ENCODE data around the gene CLCA2. TPM values are rescaled to one million over a fixed set of nuclear protein-coding genes. Genes with fewer than 3 reads are reported as not detected.

CLCA2 gene
- total RNA-seq, 1 donor = 0.43 TPM

- H3K4me3 ChIP-seq (ENCODE audit: low read depth, low read length) = no peak overlapping the region
- TF ChIP-seq CTCF (IDR thresholded peaks at IDR 0.05; ENCODE audit: insufficient read depth, low read depth, low read length) = no peak
- DNase-seq (ENCODE audit: low read depth) = no peak
Measured at GRCh38 chr1:86441581-86441980, 17.6 kb downstream of the CLCA2 start.

- TF ChIP-seq CTCF (IDR thresholded peaks at IDR 0.05; ENCODE audit: insufficient read depth, low read depth, low read length) = no peak
- H3K4me3 ChIP-seq (ENCODE audit: low read depth, low read length) = no peak overlapping the region
- no peak for DNase-seq (ENCODE audit: low read depth)
Measured at GRCh38 chr1:86441997-86442396, 18.0 kb downstream of the CLCA2 start.

- TF ChIP-seq CTCF (IDR thresholded peaks at IDR 0.05; ENCODE audit: insufficient read depth, low read depth, low read length) = no peak
- no peak overlapping the region for H3K4me3 ChIP-seq (ENCODE audit: low read depth, low read length)
- DNase-seq (ENCODE audit: low read depth) = no peak
Measured at GRCh38 chr1:86445919-86446318, 21.9 kb downstream of the CLCA2 start.

- no peak for DNase-seq (ENCODE audit: low read depth)
- no peak overlapping the region for H3K4me3 ChIP-seq (ENCODE audit: low read depth, low read length)
- TF ChIP-seq CTCF (IDR thresholded peaks at IDR 0.05; ENCODE audit: insufficient read depth, low read depth, low read length) = no peak
Measured at GRCh38 chr1:86447198-86447790, 23.3 kb downstream of the CLCA2 start.

GRCh38 chr1:86448670-86449069 lies 24.7 kb downstream of the CLCA2 start:
- no peak for DNase-seq (ENCODE audit: low read depth)
- no peak overlapping the region for H3K4me3 ChIP-seq (ENCODE audit: low read depth, low read length)
- TF ChIP-seq CTCF (IDR thresholded peaks at IDR 0.05; ENCODE audit: insufficient read depth, low read depth, low read length) = no peak

GRCh38 chr1:86449103-86449502 lies 25.1 kb downstream of the CLCA2 start:
- DNase-seq (ENCODE audit: low read depth) = no peak
- no peak for TF ChIP-seq CTCF (IDR thresholded peaks at IDR 0.05; ENCODE audit: insufficient read depth, low read depth, low read length)
- H3K4me3 ChIP-seq (ENCODE audit: low read depth, low read length) = no peak overlapping the region

- DNase-seq (ENCODE audit: low read depth) = peak; percentile 13
- no peak for TF ChIP-seq CTCF (IDR thresholded peaks at IDR 0.05; ENCODE audit: insufficient read depth, low read depth, low read length)
- H3K4me3 ChIP-seq (ENCODE audit: low read depth, low read length) = no peak overlapping the region
Measured at GRCh38 chr1:86450847-86451246, 26.9 kb downstream of the CLCA2 start.
